GM19328 (cell line): ENCODE data around the gene CPNE5.
A peak's percentile ranks its signal among the peaks of the same experiment; 100 is the strongest.

Source experiments
- ATAC-seq: cut with Tn5 transposase; IDR thresholded peaks from one replicate; pipeline ENCODE4 v1.9.1; 2021; ENCODE audit warnings: mild to moderate bottlenecking, moderate library complexity; ENCODE audit not compliant: unreplicated experiment

The CPNE5 gene

DNA sequence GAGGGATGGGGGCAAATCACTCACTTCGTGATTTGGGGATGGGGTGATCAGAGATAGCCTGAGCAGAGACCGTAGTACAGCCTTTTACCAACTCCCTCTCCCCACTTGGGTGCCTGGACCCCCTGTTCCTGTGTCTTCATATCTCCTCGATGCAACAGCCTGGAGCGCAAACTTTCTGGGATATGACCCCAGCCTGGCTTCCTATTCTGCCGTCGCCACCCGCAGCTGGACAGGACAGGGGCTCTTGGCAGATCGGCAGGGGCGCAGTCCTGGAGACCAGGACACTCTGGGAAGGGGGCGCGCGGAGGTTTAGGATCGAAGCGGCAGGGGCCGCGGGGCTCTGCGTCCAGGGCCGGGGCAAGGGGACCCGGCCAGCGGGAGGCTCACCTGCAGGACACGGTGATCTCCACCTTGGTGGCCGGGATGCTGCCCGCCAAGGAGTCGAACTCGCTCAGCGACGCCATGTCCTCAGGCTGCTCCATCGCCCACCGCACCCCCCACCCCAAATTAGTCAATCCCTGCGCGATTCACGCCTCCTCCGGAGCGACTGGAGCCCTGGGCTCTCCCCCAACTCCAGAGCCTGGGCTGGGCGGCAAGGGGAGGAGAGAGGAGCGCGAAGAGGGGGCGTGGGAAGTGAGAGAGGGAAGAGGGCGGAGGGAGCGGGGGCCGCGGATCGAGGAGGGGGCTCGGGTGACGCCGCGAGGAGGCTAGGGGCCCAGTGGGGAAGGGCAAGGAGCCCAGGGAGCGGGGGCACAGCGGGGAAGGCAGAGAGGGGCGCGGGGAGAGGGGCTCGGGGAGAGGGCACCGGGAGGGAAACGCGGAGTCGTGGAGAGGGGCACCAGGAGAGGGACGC is at the start of gene CPNE5:
TSS of gene CPNE5 (minus strand) at position 549 of the 853 bp plus-strand sequence. CDS start at position 482, 67 bp downstream.
- no peak for ATAC-seq

DNA sequence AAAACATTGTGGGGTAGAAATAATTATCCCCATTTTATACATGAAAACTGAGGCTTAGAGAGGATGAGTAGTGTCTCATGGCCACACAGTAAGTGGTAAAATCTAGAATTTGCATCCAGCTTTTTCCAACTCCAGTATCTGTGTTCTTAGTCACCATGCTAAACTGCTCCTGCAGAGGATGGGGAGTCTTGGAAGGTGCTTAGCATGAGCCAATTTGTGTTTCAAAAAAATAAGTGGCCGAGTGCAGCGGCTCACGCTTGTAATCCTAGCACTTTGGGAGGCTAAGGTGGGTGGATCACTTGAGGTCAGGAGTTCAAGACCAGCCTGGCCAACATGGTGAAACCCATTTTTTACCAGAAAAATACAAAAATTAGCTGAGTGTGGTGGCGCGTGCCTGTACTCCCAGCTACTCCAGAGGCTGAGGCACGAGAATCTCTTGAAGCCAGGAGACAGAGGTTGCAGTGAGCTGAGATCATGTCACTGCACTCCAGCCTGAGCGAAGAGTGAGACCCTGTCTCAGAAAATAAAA is 48.9 kb upstream of the CPNE5 start:
- ATAC-seq = no peak

DNA sequence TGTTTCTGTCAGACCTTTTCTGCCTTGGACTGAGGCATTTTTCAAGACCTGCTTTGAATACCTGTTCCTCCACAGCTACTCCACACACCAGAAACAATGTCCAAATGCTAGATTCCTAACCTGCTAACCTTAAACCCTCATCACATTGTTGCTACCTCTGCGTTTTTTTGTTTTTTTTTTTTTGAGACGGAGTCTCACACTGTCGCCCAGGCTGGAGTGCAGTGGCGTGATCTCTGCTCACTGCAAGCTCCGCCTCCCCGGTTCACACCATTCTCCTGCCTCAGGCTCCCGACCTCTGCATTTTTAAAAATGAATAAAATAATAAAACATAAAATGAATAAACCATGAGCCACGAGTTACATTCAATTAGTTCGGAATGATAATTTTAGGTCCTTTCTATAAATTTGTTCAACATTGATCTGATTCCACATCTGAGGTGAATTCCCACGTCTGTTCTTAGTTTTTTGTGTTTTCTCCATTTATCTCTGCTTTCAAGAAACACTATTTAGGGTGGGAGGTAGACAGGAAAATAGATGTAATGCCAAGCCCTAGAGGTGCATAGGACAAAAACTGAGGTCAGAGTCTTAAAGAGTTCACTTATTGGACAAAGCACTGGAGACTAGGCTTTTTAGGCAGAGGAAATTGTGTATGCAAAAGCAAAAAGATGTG is 47.8 kb upstream of the CPNE5 start:
- no peak for ATAC-seq

DNA sequence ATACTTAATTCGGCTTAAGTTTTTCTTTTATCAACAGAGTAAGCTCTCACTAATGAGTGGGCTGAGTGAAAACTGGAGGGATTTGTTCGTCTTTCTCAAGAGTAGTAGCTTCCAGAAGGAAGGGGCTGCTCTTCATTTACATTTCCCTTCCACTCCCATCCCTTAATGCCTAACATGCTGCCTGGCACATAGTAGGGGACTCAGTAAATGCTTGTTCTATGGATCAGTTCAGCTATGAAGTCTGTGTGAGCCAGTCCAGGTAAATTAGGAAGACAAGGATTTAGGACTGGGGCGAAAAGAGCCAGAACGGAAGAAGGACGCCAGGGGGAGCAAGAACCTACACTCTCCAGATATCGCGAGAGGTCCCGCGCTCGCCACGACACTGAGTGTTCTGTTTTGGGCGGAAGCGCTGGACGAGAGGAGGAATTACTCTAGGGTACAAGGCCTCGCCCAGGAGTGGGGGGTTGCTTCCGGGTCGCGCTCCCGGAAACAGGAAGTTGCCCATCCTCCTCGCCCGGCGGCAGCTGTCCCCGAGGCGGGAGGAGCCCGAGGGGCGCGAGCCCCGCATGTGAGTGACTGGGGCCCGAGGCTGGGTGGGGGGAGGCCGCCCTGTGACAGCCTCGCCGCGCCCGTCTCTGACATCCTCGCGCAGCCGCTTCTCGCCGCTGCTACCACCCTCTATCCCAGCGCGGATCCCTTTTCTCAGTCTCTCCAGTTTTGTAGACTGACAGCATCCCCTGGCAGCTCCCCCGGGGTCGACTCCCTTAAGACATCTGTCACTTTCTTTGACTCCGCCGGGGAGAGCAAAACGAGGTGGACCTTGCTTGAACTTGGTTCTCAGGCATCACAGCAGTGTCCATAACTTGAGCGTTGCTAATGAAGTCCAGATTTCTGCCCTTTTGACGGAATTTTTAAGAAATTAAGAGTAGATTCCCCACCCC is 46.5 kb upstream of the CPNE5 start, which contains the start of gene C6orf89:
TSS of gene C6orf89 (plus strand) at position 492 of the 941 bp plus-strand sequence. CDS start 13,493 bp downstream, outside the sequence.
- peak; percentile 94 for ATAC-seq

DNA sequence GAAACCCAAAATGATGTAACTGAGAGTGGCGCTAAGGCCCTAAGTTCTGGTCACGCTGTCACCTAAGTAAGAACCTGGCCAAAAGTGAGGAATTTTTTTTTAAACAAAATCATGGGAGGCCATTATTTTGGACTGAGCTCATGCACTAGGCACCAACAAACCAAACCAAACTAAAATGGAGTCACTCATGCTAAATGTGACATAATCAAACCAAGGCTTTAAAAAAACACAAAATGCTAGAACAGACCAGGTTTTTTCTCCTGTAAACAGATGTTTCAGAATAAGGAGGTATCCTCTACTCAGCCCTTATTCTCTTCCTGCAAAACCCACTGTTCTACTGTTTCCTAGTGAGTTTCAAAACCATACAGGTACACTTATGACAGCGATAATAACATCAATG is 45.4 kb upstream of the CPNE5 start:
- ATAC-seq = no peak

DNA sequence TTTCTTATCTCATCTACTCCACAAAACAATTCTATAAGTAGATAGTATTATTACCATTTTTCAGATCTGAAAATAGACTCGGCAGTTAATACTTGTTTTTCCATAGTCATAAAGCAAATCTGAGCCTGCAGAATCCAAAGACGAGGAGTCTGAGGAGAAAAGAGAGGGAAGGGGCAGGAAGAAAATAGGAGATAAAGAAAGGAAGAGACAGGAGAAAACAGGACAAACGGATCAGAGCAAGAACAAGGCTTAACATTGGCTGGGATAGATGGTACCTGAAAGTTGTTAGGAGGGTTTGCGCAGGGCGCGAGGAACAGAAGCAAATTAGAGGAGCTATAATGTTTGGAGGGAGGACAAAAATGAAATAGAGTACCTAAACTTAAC is 36.0 kb upstream of the CPNE5 start:
- no peak for ATAC-seq

DNA sequence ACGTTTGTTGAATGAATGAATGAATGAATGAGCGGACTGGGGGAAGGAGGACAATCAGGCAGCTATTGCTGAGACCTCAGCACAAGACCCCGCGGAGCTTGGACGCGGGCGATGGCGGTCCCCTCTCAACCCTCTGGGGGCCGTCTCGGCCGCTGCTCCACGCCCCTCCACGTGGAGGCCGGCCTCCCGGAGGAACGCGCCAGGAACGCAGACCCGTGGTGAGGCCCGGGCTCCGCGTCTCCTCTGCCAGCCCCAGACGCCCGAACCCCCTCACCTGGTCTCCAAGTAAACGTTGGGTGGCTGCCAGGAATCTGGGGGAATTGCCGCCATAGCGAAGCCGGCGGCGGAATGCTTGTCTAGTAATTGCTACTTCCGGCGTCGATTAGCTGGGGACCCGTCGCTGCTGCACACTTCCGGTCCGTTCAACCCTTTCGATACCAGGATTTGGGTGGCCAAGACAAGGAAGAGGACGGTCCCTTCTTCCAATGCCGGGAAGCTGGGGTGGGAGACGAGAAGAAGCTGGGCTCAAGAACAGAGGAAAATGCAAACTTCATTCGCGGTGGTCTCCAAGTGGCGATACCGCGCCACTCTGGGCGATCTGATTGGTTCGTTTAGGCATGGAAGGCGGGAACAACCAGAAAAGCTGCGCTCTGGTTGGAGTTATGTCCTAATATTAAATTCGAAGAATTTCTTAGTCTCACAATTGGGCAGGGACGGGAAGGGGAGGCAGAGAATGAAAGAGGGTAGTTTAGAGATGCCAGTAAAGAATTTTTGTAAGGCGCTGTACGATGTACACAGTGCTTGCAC is 35.4 kb upstream of the CPNE5 start, which contains the start of gene PPIL1:
TSS of gene PPIL1 (minus strand) at position 361 of the 807 bp plus-strand sequence. CDS start at position 330, 31 bp downstream.
- ATAC-seq = peak; percentile 76

DNA sequence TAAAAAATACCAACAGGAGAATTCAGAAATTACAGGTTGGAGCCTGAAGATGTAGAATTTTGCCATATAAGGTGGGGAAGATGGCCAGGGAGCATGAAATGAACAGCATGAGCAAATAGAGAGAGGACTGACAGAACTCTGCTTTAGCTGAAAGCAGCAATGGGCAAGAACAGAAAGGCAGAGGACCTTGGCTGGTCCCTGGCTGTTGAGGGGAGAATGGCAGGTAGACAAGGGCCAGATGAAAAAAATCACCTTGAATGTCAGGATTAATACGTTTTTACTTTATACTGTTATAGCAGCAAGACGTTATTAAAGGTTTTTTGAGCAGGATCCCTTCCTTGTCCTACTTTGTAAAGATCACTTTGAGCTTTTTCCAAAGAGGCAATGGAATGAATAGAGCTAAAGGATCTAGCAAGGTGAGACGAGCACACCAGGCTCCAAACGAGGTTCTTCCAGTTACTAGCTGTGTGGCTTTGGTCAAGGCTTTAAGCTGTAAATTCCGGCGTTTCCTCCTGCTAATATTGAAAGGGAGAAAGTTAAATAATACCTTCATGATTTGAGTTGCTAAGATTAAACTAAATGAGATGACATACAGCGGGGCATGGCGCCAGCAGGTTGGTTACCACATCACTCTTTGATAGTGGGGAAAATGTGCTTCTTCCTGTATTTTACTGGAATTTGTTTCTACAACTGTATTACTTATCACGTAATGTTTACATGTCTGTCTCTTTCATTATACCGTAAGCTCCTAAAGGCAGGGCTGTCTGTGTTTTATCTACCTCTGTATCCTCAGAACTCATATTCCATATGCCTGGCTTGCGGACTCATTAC is 34.6 kb upstream of the CPNE5 start:
- ATAC-seq = no peak

DNA sequence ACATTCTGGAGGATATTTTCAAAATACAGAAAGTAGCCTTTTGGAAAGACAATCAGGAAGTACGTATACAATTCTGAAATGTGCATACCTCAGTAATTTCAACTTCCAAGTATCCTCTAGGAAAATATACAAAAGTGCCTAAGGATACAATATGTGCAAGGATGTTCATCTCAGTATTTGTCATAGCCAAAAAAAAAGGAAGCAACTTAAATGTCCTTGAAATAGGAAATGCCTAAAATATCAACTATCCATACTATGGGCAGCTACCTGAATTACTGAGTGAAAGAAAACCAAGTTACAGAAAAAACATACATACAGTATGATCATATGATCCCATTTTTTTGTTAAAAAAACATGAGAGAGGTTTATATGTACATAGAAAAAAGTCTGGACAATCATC is 33.9 kb upstream of the CPNE5 start:
- no peak for ATAC-seq

DNA sequence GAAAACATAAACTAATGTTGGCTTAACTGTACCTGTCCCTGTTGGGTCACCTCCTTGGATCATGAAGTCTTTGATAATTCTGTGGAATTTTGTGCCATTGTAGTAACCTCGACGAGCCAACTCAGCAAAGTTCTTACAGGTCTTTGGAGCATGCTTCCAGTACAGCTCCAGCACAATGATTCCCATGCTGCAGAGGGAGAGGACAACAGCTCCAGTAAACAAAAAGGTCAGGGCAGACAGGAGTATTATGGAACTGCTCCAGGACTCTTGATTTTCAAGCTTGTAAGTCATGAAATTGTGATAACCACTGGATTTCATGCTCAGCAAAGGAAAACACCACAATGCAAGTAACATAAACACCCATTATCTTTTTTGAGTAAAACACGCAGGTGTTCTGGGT is 32.4 kb upstream of the CPNE5 start:
- ATAC-seq = no peak

DNA sequence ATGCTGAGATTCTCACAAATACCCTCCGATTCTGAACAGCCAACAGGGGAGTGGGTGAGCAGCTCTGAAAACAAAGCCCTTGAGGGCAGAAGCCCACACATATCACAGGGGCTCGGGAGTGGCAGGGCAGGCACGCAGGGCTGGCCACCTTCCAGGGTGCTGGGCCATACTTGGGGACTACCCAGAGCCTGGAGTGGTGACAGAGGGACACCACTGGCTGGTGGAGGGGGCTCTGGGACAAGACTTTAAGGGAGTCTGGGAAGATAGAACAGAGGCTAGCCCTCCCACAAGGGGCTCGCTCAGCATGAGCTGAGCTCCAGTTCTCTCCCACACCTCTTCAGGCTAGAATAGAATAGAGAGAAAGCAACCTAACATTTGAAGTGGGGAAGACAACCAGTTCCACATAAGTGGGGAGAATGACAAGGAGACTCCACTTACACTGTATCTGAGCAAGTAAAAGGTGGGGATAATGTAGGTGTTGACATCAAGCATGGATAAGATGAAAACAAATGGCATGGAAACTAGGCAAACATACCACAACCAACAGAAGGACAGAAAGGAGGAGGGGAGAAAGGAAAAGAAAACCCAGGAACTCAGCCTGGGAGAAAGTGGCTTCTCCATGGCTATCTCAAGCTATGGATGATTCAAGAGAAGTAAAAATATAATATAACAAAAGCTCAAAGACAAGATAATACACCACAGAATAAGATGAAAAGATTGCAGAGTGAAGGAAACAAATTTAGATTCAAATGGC is 28.4 kb upstream of the CPNE5 start:
- no peak for ATAC-seq

DNA sequence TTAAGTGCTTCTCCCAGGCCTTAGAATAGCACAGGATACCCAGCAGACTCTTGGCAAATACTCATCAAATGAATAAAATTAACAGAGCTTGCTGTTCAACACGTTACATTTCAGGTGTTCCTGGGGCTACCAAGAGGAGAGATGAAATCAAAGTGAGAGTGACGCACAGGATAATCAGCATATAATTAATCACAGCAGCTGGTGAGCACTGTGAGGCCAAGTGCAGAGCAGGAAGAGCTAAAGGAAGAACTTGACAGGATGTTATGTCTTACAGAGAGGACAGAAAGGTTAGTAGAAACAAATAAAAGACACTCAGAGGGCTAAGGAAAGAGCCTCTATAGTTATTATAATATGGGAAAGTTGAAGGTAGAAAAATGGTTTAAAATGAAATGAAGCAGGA is 26.6 kb upstream of the CPNE5 start:
- ATAC-seq = no peak

DNA sequence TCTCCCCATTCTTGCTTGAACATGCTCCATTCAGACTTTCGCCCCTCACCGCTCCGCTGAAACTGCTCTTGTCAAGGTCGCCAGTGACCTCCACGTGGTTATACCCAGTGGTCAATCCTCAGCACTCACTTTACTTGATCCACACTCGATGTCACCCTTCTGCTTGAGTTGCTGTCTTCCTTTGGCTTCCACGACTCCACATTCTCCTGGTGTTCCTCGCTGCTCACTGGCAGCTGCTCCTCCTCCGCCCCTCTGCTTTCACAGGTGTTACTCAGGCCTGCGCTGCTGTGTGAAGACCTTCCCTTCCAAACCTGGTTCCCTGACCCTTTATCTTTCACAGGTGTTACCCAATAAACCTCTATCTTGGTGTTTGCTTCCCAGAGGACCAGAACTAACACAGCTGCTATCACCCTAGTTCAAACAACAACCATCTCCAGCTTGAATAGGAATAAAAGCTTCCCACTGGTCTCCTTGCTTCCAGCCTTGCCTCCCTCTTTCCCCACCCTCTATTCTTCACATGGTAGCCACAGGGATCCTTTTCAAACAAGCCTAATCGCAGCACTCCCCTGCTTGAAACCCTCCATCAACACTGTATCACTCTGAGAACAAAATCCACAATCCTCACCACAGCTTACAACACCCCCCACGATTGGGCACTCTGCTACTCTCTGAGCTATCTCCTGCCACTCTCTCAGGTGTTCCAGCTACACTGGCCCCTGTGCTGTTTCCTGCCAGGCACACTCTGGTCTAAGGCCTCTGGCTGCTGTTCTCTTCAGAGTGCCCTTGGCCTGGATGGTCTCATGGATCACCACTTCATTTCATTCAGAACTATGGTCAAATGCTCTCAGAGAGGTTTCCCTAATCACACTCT is 24.7 kb upstream of the CPNE5 start:
- no peak for ATAC-seq

DNA sequence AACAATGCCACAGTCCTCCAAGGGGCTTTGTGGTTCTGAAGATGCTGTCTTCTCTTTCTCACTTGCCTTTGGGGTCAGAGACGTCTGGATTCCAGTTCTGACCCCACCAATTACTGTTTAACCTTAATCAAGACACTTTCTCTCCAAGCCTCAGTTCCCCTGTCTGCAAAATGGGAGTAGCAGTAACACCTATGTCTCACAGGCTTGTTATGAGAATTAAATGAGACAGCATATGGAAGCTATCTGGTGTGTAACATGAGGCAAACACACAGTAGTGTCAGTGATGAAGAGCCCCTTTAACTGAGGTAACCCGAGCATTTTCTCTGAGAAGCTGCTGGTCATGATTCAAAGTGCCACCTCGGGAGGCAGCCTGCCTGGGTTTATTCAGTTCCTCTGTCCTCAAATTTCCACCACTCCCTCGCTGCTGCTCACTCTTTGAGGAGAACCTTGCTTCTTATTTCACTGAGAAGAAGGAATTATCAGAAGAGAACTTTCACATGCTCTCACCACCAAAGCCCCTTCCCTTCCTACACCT is 23.7 kb upstream of the CPNE5 start:
- no peak for ATAC-seq

DNA sequence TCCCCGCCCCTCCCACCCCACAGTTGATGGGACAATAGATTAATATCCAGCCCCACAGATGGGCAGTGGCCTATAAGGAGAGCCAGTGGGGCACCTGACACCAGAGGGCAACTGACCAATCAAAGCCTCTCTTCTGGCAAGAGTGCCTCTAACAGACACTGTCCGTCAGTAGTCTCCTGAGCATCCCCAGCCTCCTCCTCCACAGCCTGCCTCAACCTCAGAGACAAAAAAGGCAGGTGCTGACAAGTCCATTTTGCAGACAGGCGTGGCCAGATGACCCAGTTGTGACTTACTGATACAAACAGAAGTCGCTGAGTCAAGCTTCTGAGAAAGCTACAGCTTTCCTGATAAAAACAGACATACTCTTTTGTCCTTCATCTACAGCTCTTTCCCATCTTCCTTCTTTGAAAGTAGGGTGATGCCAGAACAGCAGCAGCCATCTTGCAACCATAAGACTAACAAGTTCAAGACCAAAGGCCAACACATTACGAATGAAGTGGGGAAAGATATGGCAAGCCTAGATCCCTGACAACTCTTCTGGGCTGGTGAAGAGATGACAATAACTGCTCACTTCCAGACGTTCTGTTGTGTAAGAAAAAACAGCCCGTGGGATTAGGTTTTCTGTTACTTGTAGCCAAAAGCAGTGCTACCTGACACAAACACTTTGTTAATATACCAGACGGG is 23.1 kb upstream of the CPNE5 start:
- no peak for ATAC-seq

DNA sequence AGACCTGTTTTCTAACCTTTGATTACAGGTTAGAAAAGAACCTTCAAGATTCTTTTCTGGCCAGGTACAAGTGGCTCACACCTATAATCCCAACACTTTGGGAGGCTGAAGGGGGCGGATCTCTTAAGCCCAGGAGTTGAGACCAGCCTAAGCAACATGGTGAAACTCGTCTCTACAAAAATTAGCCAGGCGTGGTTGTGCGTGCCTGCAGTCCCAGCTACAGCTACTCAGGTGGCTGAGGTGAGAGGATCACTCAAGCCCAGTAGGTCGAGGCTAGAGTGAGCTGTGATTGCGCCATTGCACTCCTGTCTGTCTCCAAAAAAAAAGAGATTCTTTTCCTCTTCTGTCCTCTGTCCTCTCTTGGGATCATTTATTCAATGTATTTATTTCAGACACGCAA is 20.9 kb upstream of the CPNE5 start:
- no peak for ATAC-seq
